Esophagus muscularis mucosa (tissue), 4 donors: ENCODE data around the gene MAP1B. TPM values are rescaled to one million over a fixed set of nuclear protein-coding genes. Genes with fewer than 3 reads are reported as not detected.

Experiments used
- DNase-seq: peaks from one replicate; pipeline ENCODE4 v3.0.0-alpha.2; 2017; ENCODE audit errors: extremely low spot score
- H3K27ac ChIP-seq, 4 donors: fragments of 200-600 bp; sonication (generic); replicated peaks in 1 of 4; 1 replicate in 3 of 4; 2 replicates in 1 of 4; pipeline ENCODE4 v1.5.1; 2016 to 2019; ENCODE audit warnings: mild to moderate bottlenecking in 1 of 4
- H3K27me3 ChIP-seq, 4 donors: fragments of 200-600 bp; sonication (generic); one replicate each; pipeline versions ENCODE4 v1.5.1 to v1.6.0; 2016 to 2019
- H3K36me3 ChIP-seq, 4 donors: fragments of 200-600 bp; sonication (generic); one replicate each; pipeline ENCODE4 v1.5.1; 2016 to 2019
- H3K4me1 ChIP-seq, 4 donors: fragments of 200-600 bp; sonication (generic); one replicate each; pipeline ENCODE4 v1.5.1; 2016 to 2019
- H3K4me3 ChIP-seq, 4 donors: fragments of 200-600 bp; sonication (generic); 1 replicate in 2 of 4; 2 replicates in 2 of 4; pipeline ENCODE4 v1.5.1; 2016 to 2019; ENCODE audit warnings: mild to moderate bottlenecking in 4 of 4, moderate library complexity in 1 of 4
- H3K9me3 ChIP-seq, 4 donors: fragments of 200-600 bp; sonication (generic); 1 replicate in 3 of 4; 2 replicates in 1 of 4; pipeline ENCODE4 v1.5.1; 2016 to 2019
- CTCF ChIP-seq, 3 experiments: fragments of 200-600 bp in 2 of 3; fragments of 450-650 bp in 1 of 3; sonication (generic) in 2 of 3; IDR thresholded peaks; one replicate each; pipeline ENCODE4 v1.5.1; 2017 to 2019; ENCODE audit warnings: antibody characterized with exemption in 3 of 3, mild to moderate bottlenecking in 2 of 3, moderate library complexity in 1 of 3
- EP300 ChIP-seq: sonication (generic); formaldehyde crosslinking; IDR thresholded peaks from one replicate; pipeline ENCODE4 v1.6.1; 2017; ENCODE audit warnings: antibody characterized with exemption
- POLR2A ChIP-seq: fragments of 450-650 bp; IDR thresholded peaks from one replicate; pipeline ENCODE4 v1.6.1; 2017; ENCODE audit warnings: antibody characterized with exemption, moderate library complexity, mild to moderate bottlenecking, low read depth
- POLR2AphosphoS5 ChIP-seq, 2 donors: sonication (generic); formaldehyde crosslinking; IDR thresholded peaks; one replicate each; pipeline ENCODE4 v1.6.1; 2017; ENCODE audit warnings: antibody characterized with exemption in 2 of 2
- WGBS: methylation state at CpG from one replicate; pipeline ENCODE4 v1.1.5; 2018; 5-methylcytosine and 5-hydroxymethylcytosine counted together
- intact Hi-C: fragments of 100-400 bp; cut with DNase I; formaldehyde crosslinking; loops from one replicate; pipeline ENCODE4 v1.15.1; 2023
- total RNA-seq, 4 donors: library from RNA; depleted of rRNA; stranded (reverse); fragments of >200 nt; gene quantifications; one replicate each; pipeline versions ENCODE4 v1.1.0 to v1.2.1, GENCODE V29; 2016

The MAP1B gene
- total RNA-seq, 4 donors from 2014 or later: 755 to 1,378 (median 1,096) TPM

GRCh38 chr5:72112389-72112788 lies 5.1 kb downstream of the MAP1B start:
- TF ChIP-seq POLR2A (no peak), POLR2AphosphoS5 (IDR thresholded peaks at IDR 0.05) (no peak), CTCF (IDR thresholded peaks at IDR 0.05) (no peak), EP300 (no peak)
- Histone ChIP-seq H3K36me3 (peaks cover 12 to 25% (median 20%) of the 10 kb centered on the region in 4 donors), H3K4me3 (no peak overlapping the region), H3K9me3 (no peaks in the 10 kb centered on the region), H3K27me3 (peaks cover 0 to 3% (median 0%) of the 10 kb centered on the region in 4 donors), H3K4me1 (peaks cover 7 to 79% (median 59%) of the 10 kb centered on the region in 4 donors), H3K27ac (peak overlapping the region in 3 of 4 donors; percentile 34 to 91 (median 42))
- intact Hi-C loops: no loop called here
- no peak for DNase-seq
- 71% methylated on average over 1 of the region's 1 CpG for WGBS

GRCh38 chr5:72114629-72115028 lies 7.4 kb downstream of the MAP1B start:
- no peak for TF ChIP-seq POLR2AphosphoS5 (IDR thresholded peaks at IDR 0.05)
- no peak for TF ChIP-seq EP300
- TF ChIP-seq CTCF (IDR thresholded peaks at IDR 0.05): no peak
- no peak for TF ChIP-seq POLR2A
- Histone ChIP-seq H3K4me1 (peaks cover 0 to 68% (median 53%) of the 10 kb centered on the region in 4 donors), H3K27ac (no peak overlapping the region), H3K4me3 (no peak overlapping the region), H3K9me3 (no peaks in the 10 kb centered on the region), H3K27me3 (no peaks in the 10 kb centered on the region), H3K36me3 (peaks cover 12 to 47% (median 30%) of the 10 kb centered on the region in 4 donors)
- no peak for DNase-seq
- 93% methylated on average over 2 of the region's 2 CpGs for WGBS
- intact Hi-C loops: no loop called here

- TF ChIP-seq EP300 (no peak), POLR2AphosphoS5 (IDR thresholded peaks at IDR 0.05) (no peak), POLR2A (no peak)
- Histone ChIP-seq H3K9me3 (no peaks in the 10 kb centered on the region), H3K4me1 (peaks cover 0 to 62% (median 47%) of the 10 kb centered on the region in 4 donors), H3K4me3 (no peak overlapping the region), H3K36me3 (peaks cover 12 to 47% (median 30%) of the 10 kb centered on the region in 4 donors), H3K27ac (no peak overlapping the region), H3K27me3 (no peaks in the 10 kb centered on the region)
- intact Hi-C loops: no loop called here
- DNase-seq: no peak
Observed at GRCh38 chr5:72115296-72115695, 8.0 kb downstream of the MAP1B start.

- TF ChIP-seq POLR2AphosphoS5 (IDR thresholded peaks at IDR 0.05): no peak
- no peak for TF ChIP-seq CTCF (IDR thresholded peaks at IDR 0.05)
- TF ChIP-seq EP300: no peak
- TF ChIP-seq POLR2A: no peak
- Histone ChIP-seq H3K4me1 (peaks cover 0 to 61% (median 47%) of the 10 kb centered on the region in 4 donors), H3K27ac (no peak overlapping the region), H3K36me3 (peaks cover 12 to 55% (median 30%) of the 10 kb centered on the region in 4 donors), H3K27me3 (no peaks in the 10 kb centered on the region), H3K9me3 (no peaks in the 10 kb centered on the region), H3K4me3 (no peak overlapping the region)
- intact Hi-C loops: no loop called here
- no peak for DNase-seq
Observed at GRCh38 chr5:72117307-72117706, 10.0 kb downstream of the MAP1B start.

GRCh38 chr5:72121052-72121779 lies 13.9 kb downstream of the MAP1B start:
- H3K27ac ChIP-seq: peak overlapping the region in 3 of 4 donors; percentile 5 to 23 (median 6)
- 54% methylated on average over 10 of the region's 12 CpGs for WGBS
- H3K4me3 ChIP-seq: no peak overlapping the region
- H3K27me3 ChIP-seq: no peaks in the 10 kb centered on the region
- peaks cover 6 to 56% (median 32%) of the 10 kb centered on the region in 4 donors for H3K36me3 ChIP-seq
- TF ChIP-seq CTCF (IDR thresholded peaks at IDR 0.05): no peak
- TF ChIP-seq POLR2AphosphoS5 (IDR thresholded peaks at IDR 0.05): no peak
- no peak for TF ChIP-seq POLR2A
- TF ChIP-seq EP300: no peak
- intact Hi-C loops: loop anchor here (5.0 kb wide), 1 partner anchor 61 kb away; no protein-coding TSS in a partner anchor
- H3K4me1 ChIP-seq: peaks cover 5 to 64% (median 54%) of the 10 kb centered on the region in 4 donors
- DNase-seq: no peak
- H3K9me3 ChIP-seq: no peaks in the 10 kb centered on the region
